Neuron (in vitro differentiated cells): ENCODE data around the gene OR5H14.
"Not testable (repeated sequence)": the region's sequence is repeated elsewhere in the genome, so short reads cannot be mapped to it uniquely, and the experiment has no call there.

Experiments used
- H2AFZ ChIP-seq: one replicate; pipeline ENCODE4 v1.6.1; 2013; ENCODE audit warnings: low read depth, mild to moderate bottlenecking, inconsistent platforms, low read length, moderate library complexity
- H3K27me3 ChIP-seq: one replicate; pipeline ENCODE4 v1.6.1; 2013; ENCODE audit warnings: low read length; ENCODE audit not compliant: insufficient read depth
- H3K36me3 ChIP-seq: one replicate; pipeline ENCODE4 v1.6.1; 2013; ENCODE audit warnings: low read length; ENCODE audit not compliant: insufficient read depth
- H3K4me1 ChIP-seq: one replicate; pipeline ENCODE4 v1.6.1; 2013; ENCODE audit warnings: low read length; ENCODE audit not compliant: insufficient read depth
- H3K4me3 ChIP-seq: 2 replicates; pipeline ENCODE4 v1.5.1; 2013; ENCODE audit warnings: mild to moderate bottlenecking, low read length, moderate library complexity
- H3K9me3 ChIP-seq: one replicate; pipeline ENCODE4 v1.6.1; 2013; ENCODE audit warnings: low read length

Gene OR5H14

DNA sequence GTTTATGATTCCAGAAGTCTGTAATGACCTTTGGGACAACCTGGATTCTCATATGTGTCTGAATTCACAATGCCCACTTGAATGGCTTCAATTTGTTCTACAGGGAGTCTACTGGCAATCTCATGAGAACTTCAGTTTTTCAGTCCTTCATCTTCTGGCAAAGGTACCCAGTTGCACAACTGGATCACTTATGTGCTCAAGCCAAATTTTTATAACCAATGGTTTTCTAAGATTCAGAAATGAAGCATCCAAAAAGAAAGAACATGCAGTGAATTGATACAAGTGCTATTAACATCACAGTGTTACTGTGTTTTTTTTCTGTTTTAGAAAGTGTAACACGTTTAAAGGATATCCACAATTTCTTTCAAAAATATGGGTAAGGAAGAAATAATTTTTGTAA, at the start of gene OR5H14:
Gene OR5H14 (plus strand): TSS at position 301 of the 400 bp plus-strand sequence. CDS start 1,907 bp downstream, outside the sequence.
- Histone ChIP-seq H3K27me3 (no peaks in the 10 kb centered on the region), H3K9me3 (no peaks in the 10 kb centered on the region), H3K4me3 (no peak within 1 kb of the TSS), H2AFZ (no peak within 1 kb of the TSS), H3K4me1 (no peaks in the 10 kb centered on the region), H3K36me3 (no peaks in the 10 kb centered on the region)

DNA sequence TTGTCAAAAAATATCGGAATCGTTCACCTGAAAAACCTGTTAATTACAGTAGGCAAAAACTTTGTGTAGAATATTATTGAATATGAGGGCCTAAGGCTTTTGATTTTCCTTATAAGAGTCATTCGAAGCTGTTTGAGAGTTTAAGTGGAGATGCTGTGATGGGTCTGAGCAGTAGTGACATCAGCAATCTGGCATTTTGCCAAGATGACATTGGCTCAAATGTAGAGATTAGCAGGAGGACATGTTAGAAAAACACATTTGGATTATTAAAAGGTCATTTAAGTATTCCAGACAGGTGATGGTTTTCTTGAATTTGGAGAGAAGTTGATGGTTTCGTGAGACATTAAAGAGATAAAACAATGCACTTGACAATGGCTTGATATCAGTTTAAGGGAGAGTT, 47.4 kb upstream of the OR5H14 start:
- H3K36me3 ChIP-seq: no peaks in the 10 kb centered on the region
- no peak overlapping the region for H2AFZ ChIP-seq
- H3K4me3 ChIP-seq: no peak overlapping the region
- H3K4me1 ChIP-seq: no peaks in the 10 kb centered on the region
- H3K9me3 ChIP-seq: no peaks in the 10 kb centered on the region
- no peaks in the 10 kb centered on the region for H3K27me3 ChIP-seq

DNA sequence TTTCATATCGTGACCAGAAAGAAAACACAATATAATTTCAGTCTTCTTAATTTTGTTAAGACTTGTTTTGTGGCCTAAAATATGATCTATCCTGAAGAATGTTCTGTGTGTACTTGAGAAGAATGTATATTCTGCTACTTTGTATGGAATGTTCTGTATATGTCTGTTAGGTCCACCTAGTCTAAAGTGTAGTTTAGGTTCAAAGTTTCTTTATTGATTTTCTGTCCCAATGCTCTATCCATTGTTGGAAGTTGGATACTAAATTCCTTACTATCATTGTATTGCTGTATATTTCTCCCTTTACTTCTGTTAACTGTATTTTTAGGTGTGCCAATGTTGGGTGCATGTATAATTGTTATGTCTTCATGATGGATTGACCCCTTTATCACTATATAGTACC, 39.1 kb upstream of the OR5H14 start:
- no peak overlapping the region for H3K4me3 ChIP-seq
- H3K4me1 ChIP-seq: no peaks in the 10 kb centered on the region
- H2AFZ ChIP-seq: no peak overlapping the region
- H3K36me3 ChIP-seq: no peaks in the 10 kb centered on the region
- no peaks in the 10 kb centered on the region for H3K9me3 ChIP-seq
- no peaks in the 10 kb centered on the region for H3K27me3 ChIP-seq

DNA sequence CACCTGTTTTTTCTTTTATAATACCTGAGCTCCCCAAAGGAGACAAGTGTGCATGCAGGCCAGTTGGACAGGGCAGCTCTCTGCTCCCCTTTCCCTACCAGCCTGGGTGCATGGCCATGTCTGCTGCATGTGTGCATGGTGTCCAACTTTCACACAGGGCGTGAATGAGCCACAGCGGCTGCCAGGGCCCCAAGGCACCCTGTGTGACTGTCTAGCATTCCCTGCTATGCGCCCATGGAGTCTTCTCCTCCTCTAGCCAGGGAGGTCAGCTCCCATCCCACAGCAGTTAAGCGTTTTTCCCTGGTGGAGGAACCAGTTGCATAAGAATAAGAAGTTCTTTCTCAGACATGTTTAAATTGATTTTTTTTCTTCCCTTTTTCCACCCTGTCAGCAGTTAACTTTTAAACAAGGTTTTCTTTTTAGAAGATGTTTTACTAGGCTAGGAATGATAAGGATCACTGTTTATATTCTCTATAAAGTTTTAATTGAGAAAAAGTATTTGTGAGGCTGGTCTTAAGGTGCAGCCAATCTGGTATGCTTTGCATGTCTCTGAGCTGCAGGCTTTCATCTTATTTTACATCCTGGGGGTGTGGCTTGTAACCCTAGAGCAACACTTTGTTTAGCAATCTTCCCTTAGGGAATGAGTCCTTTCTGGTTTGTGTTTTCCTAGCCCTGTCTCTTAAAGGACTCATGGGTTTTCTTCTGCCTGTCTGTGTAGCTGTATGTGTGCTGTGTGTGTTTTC, 37.3 kb upstream of the OR5H14 start:
- H3K4me3 ChIP-seq: no peak overlapping the region
- H3K4me1 ChIP-seq: no peaks in the 10 kb centered on the region
- no peaks in the 10 kb centered on the region for H3K27me3 ChIP-seq
- no peak overlapping the region for H2AFZ ChIP-seq
- H3K9me3 ChIP-seq: no peaks in the 10 kb centered on the region
- H3K36me3 ChIP-seq: no peaks in the 10 kb centered on the region

DNA sequence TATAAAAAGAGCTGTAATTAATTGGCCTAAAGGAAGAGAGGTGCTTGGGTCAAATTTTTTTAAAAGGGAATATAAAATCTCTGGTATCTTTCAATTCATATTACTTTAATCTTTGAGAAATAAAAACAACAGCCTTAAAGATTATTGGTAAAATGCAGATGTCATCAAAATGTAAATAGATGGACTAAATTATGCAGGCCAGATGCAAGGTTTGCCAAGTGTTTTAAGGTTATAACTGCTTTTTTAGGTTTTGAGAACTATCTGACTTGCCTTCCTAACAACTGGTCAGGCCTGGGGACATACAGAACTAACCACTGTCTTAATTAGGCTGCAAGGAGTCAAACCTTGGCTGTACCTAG, 36.8 kb upstream of the OR5H14 start:
- Histone ChIP-seq H2AFZ (no peak overlapping the region), H3K27me3 (no peaks in the 10 kb centered on the region), H3K36me3 (no peaks in the 10 kb centered on the region), H3K4me3 (no peak overlapping the region), H3K9me3 (no peaks in the 10 kb centered on the region), H3K4me1 (no peaks in the 10 kb centered on the region)

DNA sequence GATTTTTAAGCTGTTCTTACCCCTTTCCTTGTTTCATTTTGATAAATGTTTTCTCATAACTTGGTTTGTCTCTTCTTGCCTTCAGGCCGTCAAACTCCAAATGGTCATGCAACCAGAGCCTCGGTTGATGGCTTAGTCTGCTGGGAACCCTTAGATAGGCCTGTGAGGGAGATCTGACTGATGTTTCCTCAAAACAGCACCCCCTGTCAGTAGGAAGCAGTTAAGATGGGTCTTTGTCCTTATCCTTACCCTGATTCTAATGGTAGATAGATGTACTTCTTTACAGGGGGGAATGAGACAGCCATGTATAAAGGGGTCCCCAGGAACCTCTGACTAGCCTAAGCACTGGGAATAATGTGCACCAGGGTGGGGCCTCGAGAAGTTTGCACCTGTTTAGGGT, 33.0 kb upstream of the OR5H14 start:
- Histone ChIP-seq H3K9me3 (no peaks in the 10 kb centered on the region), H3K4me3 (no peak overlapping the region), H3K4me1 (no peaks in the 10 kb centered on the region), H3K36me3 (no peaks in the 10 kb centered on the region), H3K27me3 (no peaks in the 10 kb centered on the region), H2AFZ (no peak overlapping the region)

DNA sequence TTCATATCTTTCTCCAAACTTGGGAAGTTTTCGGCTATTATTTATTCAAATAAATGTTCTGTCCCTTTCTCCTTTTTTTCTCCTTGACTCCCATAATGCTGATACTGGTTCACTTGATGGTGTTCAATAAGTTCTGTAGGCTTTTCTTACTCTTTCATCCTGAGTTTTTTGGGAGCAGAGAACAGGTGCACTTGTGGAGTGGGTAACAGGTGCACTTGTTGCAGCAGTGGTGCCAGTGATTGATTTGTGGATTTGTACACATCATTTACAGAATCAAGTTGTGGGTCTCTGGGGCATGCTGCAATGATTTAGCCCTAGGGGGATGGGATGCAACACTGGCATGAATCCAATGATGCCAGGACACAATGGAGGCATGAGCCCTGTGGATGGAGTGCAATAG, 31.6 kb upstream of the OR5H14 start:
- H3K4me1 ChIP-seq: no peaks in the 10 kb centered on the region
- H3K27me3 ChIP-seq: no peaks in the 10 kb centered on the region
- no peaks in the 10 kb centered on the region for H3K36me3 ChIP-seq
- H3K9me3 ChIP-seq: no peaks in the 10 kb centered on the region
- no peak overlapping the region for H2AFZ ChIP-seq
- no peak overlapping the region for H3K4me3 ChIP-seq

DNA sequence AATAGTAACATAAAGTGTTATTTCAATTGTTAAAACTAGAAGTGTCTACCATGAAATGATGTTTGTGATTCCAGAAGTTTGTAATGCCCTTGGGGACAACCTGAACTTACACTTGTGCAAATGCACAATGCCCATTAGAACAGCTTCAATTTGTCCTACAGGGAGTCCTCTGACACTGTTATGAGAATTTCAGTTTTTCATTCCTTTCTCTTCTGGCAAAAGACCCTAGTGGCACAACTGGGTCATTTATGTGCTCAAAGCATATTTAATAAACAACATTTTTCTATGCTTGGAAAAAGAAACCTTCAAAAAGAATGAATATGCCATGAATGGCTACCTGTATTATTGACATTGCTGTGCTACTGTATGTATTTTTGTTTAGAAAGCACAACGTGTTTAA, 16.9 kb upstream of the OR5H14 start, which contains the start of gene OR5H1:
Gene OR5H1 (plus strand): TSS at position 301 of the 400 bp plus-strand sequence. CDS start 1,977 bp downstream, outside the sequence.
- no peaks in the 10 kb centered on the region for H3K9me3 ChIP-seq
- no peaks in the 10 kb centered on the region for H3K36me3 ChIP-seq
- H3K4me1 ChIP-seq: no peaks in the 10 kb centered on the region
- no peak within 1 kb of the TSS for H3K4me3 ChIP-seq
- H3K27me3 ChIP-seq: no peaks in the 10 kb centered on the region
- no peak within 1 kb of the TSS for H2AFZ ChIP-seq

DNA sequence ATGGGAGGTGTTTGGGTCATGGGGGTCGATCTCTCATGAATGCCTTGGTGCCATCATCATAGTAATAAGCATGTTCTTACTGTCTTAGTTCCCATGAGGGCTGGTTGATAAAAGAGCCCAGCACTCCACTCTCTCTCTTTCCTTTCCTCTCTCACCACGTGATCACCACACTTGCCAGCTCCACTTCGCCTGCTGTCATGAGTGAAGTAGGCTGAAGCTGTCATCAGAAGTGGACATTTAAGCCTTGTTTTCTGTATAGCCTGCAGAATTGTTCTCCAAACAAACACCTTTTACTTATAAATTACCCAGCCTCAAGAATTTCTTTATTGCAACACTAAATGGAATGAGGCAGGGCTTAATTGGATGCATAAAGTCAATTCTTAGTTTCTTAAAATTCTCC, 10.6 kb upstream of the OR5H14 start:
- Histone ChIP-seq H3K4me1 (no peaks in the 10 kb centered on the region), H2AFZ (no peak overlapping the region), H3K27me3 (no peaks in the 10 kb centered on the region), H3K36me3 (no peaks in the 10 kb centered on the region), H3K9me3 (no peaks in the 10 kb centered on the region), H3K4me3 (no peak overlapping the region)

DNA sequence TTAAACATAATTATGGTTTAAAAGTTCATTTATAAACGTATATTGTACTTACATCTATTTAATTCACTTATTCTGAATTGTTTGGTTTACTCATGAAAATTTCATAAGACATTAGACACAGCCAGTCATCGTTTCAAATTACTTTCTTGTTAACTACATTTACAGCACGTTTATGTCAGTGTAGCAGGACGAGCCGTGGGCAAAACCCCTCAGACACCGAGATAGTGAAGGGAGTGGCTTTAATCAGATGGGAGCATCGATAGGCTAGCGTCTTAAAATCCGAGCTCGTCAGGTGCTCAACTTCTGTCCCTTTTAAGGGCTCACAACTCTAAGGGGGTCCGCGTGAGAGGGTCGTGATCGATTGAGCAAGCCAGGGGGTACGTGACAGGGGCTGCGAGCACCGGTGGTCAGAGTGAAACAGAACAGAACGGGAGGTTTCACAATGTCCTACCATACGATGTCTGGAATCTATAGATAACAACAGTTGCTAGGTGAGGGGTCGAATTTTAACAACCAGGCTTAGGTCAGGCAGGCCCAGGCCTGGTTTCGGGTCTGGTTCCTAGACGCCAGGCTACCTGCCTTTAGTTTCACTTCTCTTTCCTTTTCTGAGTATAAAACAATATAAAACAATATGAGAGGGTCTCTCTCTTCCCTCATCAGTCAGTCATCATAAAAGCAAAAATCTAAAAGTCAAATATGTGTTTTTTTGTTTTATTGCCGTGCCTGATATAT, 9.3 kb upstream of the OR5H14 start:
- H3K4me1 ChIP-seq, H3K27me3 ChIP-seq, H2AFZ ChIP-seq, H3K4me3 ChIP-seq, H3K36me3 ChIP-seq, H3K9me3 ChIP-seq: not testable (repeated sequence)

DNA sequence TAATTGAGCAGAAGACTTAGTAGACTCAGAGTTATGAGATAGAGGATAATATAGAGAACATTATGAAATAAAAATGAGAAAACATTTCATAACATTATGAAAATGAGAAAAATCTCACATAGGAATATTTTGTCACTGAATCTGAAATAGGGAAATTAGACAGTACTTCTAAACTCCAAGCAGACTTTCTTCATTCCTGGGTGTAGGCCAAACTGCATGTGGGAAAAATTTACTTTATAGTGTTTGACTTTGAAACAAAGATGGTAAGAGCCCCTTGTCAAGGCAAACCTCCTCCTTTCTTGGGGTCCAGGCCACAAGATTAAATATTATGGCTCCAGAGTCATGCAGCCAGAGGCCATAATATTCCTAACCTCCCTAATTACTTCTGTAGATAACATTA, 6.7 kb upstream of the OR5H14 start:
- Histone ChIP-seq H2AFZ (no peak overlapping the region), H3K4me3 (no peak overlapping the region), H3K27me3 (no peaks in the 10 kb centered on the region), H3K9me3 (no peaks in the 10 kb centered on the region), H3K4me1 (no peaks in the 10 kb centered on the region), H3K36me3 (no peaks in the 10 kb centered on the region)

DNA sequence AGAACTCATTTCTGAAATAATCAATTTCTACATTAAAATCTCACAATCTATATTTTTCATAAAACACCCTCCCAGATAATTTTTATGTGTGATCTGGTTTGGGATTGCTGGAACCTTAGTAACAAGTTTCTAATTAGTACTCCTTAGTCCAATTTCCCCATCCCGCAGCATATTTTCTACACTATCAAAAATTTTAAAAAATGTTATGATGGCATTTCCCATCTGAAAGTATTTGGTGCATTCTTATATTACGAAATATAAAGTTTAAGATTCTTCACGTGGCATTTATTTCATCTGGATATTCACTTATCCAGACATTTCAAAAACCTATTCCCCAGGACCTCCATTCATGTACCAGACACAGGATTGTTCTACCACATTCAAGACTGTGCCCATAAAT, 1.5 kb downstream of the OR5H14 start:
- Histone ChIP-seq H2AFZ (no peak overlapping the region), H3K9me3 (no peaks in the 10 kb centered on the region), H3K4me1 (no peaks in the 10 kb centered on the region), H3K27me3 (no peaks in the 10 kb centered on the region), H3K4me3 (no peak overlapping the region), H3K36me3 (no peaks in the 10 kb centered on the region)

DNA sequence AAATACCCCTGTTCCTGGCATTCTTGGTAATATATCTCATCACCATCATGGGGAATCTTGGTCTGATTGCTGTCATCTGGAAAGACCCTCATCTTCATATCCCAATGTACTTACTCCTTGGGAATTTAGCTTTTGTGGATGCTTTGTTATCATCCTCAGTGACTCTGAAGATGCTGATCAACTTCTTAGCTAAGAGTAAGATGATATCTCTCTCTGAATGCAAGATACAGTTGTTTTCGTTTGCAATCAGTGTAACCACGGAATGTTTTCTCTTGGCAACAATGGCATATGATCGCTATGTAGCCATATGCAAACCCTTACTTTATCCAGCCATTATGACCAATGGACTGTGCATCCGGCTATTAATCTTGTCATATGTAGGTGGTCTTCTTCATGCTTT, 2.2 kb downstream of the OR5H14 start:
- not testable (repeated sequence) for H3K4me3 ChIP-seq, H3K9me3 ChIP-seq, H3K27me3 ChIP-seq, H3K36me3 ChIP-seq, H2AFZ ChIP-seq, H3K4me1 ChIP-seq
